C1 segment of cervical spinal cord (tissue), 14 donors: ENCODE results near the gene APLP2.
A peak's percentile ranks its signal among the peaks of the same experiment; 100 is the strongest.

Experiments
- DNase-seq, 14 donors: peaks; one replicate each; lab custom pipeline; 2025; lab: John Stamatoyannopoulos, UW

Gene APLP2

GRCh38 chr11:130118165-130118564 lies 48.5 kb downstream of the APLP2 start:
- no peak for DNase-seq

- DNase-seq, result no peak
Measured at GRCh38 chr11:130118636-130119387, 49.1 kb downstream of the APLP2 start.

- no peak for DNase-seq
Measured at GRCh38 chr11:130120045-130120444, 50.4 kb downstream of the APLP2 start.

GRCh38 chr11:130121445-130121978 lies 51.8 kb downstream of the APLP2 start:
- DNase-seq, result no peak

GRCh38 chr11:130122141-130122575 lies 52.5 kb downstream of the APLP2 start:
- DNase-seq, result no peak

- no peak for DNase-seq
Measured at GRCh38 chr11:130123414-130124040, 53.8 kb downstream of the APLP2 start.

- DNase-seq, result peak in 3 of 14 donors; percentile 5 to 67 (median 8)
Measured at GRCh38 chr11:130124096-130124495, 54.4 kb downstream of the APLP2 start.

- no peak for DNase-seq
Measured at GRCh38 chr11:130125638-130126037, 55.9 kb downstream of the APLP2 start.

GRCh38 chr11:130126516-130126915 lies 56.8 kb downstream of the APLP2 start:
- no peak for DNase-seq

GRCh38 chr11:130127509-130127908 lies 57.8 kb downstream of the APLP2 start:
- no peak for DNase-seq

- no peak for DNase-seq
Measured at GRCh38 chr11:130128626-130129025, 58.9 kb downstream of the APLP2 start.

- DNase-seq, result peak in 1 of 14 donors; percentile 12
Measured at GRCh38 chr11:130129922-130130321, 60.2 kb downstream of the APLP2 start.

GRCh38 chr11:130131961-130132850 lies 62.5 kb downstream of the APLP2 start:
- DNase-seq, result no peak

- DNase-seq, result peak in 1 of 14 donors; percentile 55
Measured at GRCh38 chr11:130133716-130134115, 64.0 kb downstream of the APLP2 start.

- DNase-seq, result no peak
Measured at GRCh38 chr11:130136107-130136506, 66.4 kb downstream of the APLP2 start.

GRCh38 chr11:130137999-130138398 lies 68.3 kb downstream of the APLP2 start:
- no peak for DNase-seq

- DNase-seq, result no peak
Measured at GRCh38 chr11:130139401-130139800, 69.7 kb downstream of the APLP2 start.

GRCh38 chr11:130141561-130142341 lies 72.1 kb downstream of the APLP2 start:
- no peak for DNase-seq

- peak in 4 of 14 donors; percentile 7 to 33 (median 19) for DNase-seq
Measured at GRCh38 chr11:130144141-130144540, 74.4 kb downstream of the APLP2 start.

- no peak for DNase-seq
Measured at GRCh38 chr11:130144861-130145281, 75.2 kb downstream of the APLP2 start.

GRCh38 chr11:130145311-130145812 lies 75.7 kb downstream of the APLP2 start:
- DNase-seq, result no peak
